Measurements from ENCODE around the gene SLC6A8. TPM values are rescaled to one million over a fixed set of nuclear protein-coding genes. Genes with fewer than 3 reads are reported as not detected.
"Not testable (repeated sequence)": the region's sequence is repeated elsewhere in the genome, so short reads cannot be mapped to it uniquely, and the experiment has no call there.

Gene SLC6A8
- total and polyA plus RNA-seq, 4 experiments from 2014 or later = 0.11 to 1.4 (median 0.53) TPM

DNA sequence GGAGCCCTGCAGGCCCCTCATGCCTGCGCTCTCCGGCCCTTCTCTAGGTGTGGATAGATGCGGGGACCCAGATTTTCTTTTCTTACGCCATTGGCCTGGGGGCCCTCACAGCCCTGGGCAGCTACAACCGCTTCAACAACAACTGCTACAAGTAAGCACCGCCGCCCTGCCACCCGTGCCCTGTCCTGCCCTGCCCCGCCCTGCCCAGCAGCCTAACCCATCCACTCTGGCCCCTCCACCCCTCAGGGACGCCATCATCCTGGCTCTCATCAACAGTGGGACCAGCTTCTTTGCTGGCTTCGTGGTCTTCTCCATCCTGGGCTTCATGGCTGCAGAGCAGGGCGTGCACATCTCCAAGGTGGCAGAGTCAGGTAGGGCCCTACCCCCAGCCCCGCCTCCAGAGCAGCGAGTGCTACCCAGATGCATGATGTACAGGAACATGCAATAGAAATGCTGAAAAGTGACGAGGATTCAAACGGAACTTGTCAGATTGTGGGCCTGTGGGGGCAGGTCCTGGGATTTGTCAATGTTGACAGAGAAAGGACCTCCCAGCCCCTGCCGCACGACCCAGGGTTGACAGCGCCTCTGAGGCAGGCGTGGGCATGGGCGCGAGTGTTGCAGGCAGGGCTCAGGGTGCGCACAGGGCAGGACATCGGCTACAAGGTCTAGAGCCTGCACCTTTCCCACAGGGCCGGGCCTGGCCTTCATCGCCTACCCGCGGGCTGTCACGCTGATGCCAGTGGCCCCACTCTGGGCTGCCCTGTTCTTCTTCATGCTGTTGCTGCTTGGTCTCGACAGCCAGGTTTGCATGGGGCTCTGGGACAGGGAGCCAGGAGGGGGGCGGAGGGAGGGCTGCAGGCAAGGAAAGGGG, 5.7 kb downstream of the SLC6A8 start:
- Histone ChIP-seq H3K4me1 (ENCODE audit: insufficient read depth, low read length) (no peaks in the 10 kb centered on the region), H3K27ac (ENCODE audit: low read depth, low read length) (no peak overlapping the region), H3K9me3 (ENCODE audit: control insufficient read depth in 1 of 2, low read length in 2 of 2) (no peaks in the 10 kb centered on the region), H3K27me3 (ENCODE audit: insufficient read depth, low read length) (no peaks in the 10 kb centered on the region), H3K36me3 (ENCODE audit: insufficient read depth, low read length) (no peaks in the 10 kb centered on the region), H3K4me3 (ENCODE audit: low read length in 2 of 2) (no peak overlapping the region)
- H3K4me3 Mint-ChIP-seq = no peak overlapping the region
- no peaks in the 10 kb centered on the region for H3K9me3 Mint-ChIP-seq
- no peaks in the 10 kb centered on the region for H3K4me1 Mint-ChIP-seq
- H3K27me3 Mint-ChIP-seq = no peaks in the 10 kb centered on the region
- ChIA-PET POLR2A (ENCODE audit: partially characterized antibody) (no interaction called here), CTCF (ENCODE audit: partially characterized antibody) (interaction anchor here (0.8 kb wide), 1 partner anchor 9 kb away, joined by 3 read pairs; no protein-coding TSS in a partner anchor)
- intact Hi-C loops (cut with micrococcal nuclease) = no loop called here
- DNase-seq = no peak
- no peak overlapping the region for H3K27ac Mint-ChIP-seq
- peaks cover 0 to 17% of the 10 kb centered on the region in 2 donors for H3K36me3 Mint-ChIP-seq

DNA sequence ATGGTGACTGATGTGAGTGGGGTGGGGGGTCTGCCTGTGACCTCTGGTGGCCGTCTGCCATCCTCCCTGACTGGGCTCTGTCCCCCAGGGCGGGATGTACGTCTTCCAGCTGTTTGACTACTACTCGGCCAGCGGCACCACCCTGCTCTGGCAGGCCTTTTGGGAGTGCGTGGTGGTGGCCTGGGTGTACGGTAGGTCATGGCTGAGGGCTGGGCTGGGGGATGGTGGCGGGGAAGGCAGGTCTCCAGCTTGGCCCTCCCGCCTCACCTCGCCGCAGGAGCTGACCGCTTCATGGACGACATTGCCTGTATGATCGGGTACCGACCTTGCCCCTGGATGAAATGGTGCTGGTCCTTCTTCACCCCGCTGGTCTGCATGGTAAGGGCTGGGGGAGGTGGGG, 6.5 kb downstream of the SLC6A8 start:
- H3K27me3 ChIP-seq (ENCODE audit: insufficient read depth, low read length); H3K9me3 Mint-ChIP-seq; H3K4me3 ChIP-seq (ENCODE audit: low read length in 2 of 2); H3K9me3 ChIP-seq (ENCODE audit: control insufficient read depth in 1 of 2, low read length in 2 of 2); H3K27ac Mint-ChIP-seq; CTCF ChIA-PET (ENCODE audit: partially characterized antibody); DNase-seq; POLR2A ChIA-PET (ENCODE audit: partially characterized antibody); intact Hi-C loops (cut with micrococcal nuclease); H3K27me3 Mint-ChIP-seq; H3K36me3 ChIP-seq (ENCODE audit: insufficient read depth, low read length); H3K4me1 ChIP-seq (ENCODE audit: insufficient read depth, low read length); H3K27ac ChIP-seq (ENCODE audit: low read depth, low read length); H3K4me1 Mint-ChIP-seq; H3K4me3 Mint-ChIP-seq: not testable (repeated sequence)
- H3K36me3 Mint-ChIP-seq = peaks cover 0 to 21% of the 10 kb centered on the region in 2 donors

DNA sequence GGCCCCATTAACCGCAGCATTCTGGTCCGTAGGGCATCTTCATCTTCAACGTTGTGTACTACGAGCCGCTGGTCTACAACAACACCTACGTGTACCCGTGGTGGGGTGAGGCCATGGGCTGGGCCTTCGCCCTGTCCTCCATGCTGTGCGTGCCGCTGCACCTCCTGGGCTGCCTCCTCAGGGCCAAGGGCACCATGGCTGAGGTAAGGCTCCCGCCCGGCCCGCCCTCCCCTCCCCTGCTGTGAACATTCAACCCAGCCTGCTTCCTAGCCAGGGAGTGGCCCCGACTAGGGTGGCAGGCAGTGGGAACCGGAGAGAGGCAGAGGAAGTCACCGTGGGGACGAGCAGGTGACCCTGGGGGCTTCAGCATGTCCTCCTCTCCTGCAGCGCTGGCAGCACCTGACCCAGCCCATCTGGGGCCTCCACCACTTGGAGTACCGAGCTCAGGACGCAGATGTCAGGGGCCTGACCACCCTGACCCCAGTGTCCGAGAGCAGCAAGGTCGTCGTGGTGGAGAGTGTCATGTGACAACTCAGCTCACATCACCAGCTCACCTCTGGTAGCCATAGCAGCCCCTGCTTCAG, 7.1 kb downstream of the SLC6A8 start:
- H3K36me3 ChIP-seq (ENCODE audit: insufficient read depth, low read length) = no peaks in the 10 kb centered on the region
- no peak for DNase-seq
- peaks cover 0 to 21% of the 10 kb centered on the region in 2 donors for H3K36me3 Mint-ChIP-seq
- ChIA-PET CTCF (ENCODE audit: partially characterized antibody) (no interaction called here), POLR2A (ENCODE audit: partially characterized antibody) (no interaction called here)
- H3K4me3 Mint-ChIP-seq = no peak overlapping the region
- H3K27ac Mint-ChIP-seq = no peak overlapping the region
- H3K9me3 ChIP-seq (ENCODE audit: control insufficient read depth in 1 of 2, low read length in 2 of 2) = no peaks in the 10 kb centered on the region
- intact Hi-C loops (cut with micrococcal nuclease) = no loop called here
- H3K27ac ChIP-seq (ENCODE audit: low read depth, low read length) = no peak overlapping the region
- H3K27me3 Mint-ChIP-seq = no peaks in the 10 kb centered on the region
- no peak overlapping the region for H3K4me3 ChIP-seq (ENCODE audit: low read length in 2 of 2)
- no peaks in the 10 kb centered on the region for H3K9me3 Mint-ChIP-seq
- H3K4me1 Mint-ChIP-seq = no peaks in the 10 kb centered on the region
- H3K4me1 ChIP-seq (ENCODE audit: insufficient read depth, low read length) = no peaks in the 10 kb centered on the region
- no peaks in the 10 kb centered on the region for H3K27me3 ChIP-seq (ENCODE audit: insufficient read depth, low read length)

DNA sequence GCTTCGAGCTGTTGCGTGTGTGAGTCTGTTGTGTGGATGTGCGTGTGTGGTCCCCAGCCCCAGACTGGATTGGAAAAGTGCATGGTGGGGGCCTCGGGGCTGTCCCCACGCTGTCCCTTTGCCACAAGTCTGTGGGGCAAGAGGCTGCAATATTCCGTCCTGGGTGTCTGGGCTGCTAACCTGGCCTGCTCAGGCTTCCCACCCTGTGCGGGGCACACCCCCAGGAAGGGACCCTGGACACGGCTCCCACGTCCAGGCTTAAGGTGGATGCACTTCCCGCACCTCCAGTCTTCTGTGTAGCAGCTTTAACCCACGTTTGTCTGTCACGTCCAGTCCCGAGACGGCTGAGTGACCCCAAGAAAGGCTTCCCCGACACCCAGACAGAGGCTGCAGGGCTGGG, 8.4 kb downstream of the SLC6A8 start:
- DNase-seq = no peak
- POLR2A ChIA-PET (ENCODE audit: partially characterized antibody) = no interaction called here
- no peaks in the 10 kb centered on the region for H3K4me1 ChIP-seq (ENCODE audit: insufficient read depth, low read length)
- intact Hi-C loops (cut with micrococcal nuclease) = no loop called here
- H3K27ac ChIP-seq (ENCODE audit: low read depth, low read length) = no peak overlapping the region
- CTCF ChIA-PET (ENCODE audit: partially characterized antibody) = no interaction called here
- H3K4me3 ChIP-seq (ENCODE audit: low read length in 2 of 2) = no peak overlapping the region
- H3K9me3 ChIP-seq (ENCODE audit: control insufficient read depth in 1 of 2, low read length in 2 of 2) = no peaks in the 10 kb centered on the region
- H3K9me3 Mint-ChIP-seq = no peaks in the 10 kb centered on the region
- no peaks in the 10 kb centered on the region for H3K27me3 Mint-ChIP-seq
- H3K27ac Mint-ChIP-seq = no peak overlapping the region
- no peaks in the 10 kb centered on the region for H3K27me3 ChIP-seq (ENCODE audit: insufficient read depth, low read length)
- no peaks in the 10 kb centered on the region for H3K36me3 ChIP-seq (ENCODE audit: insufficient read depth, low read length)
- H3K4me1 Mint-ChIP-seq = no peaks in the 10 kb centered on the region
- H3K36me3 Mint-ChIP-seq = peaks cover 0 to 21% of the 10 kb centered on the region in 2 donors
- no peak overlapping the region for H3K4me3 Mint-ChIP-seq

DNA sequence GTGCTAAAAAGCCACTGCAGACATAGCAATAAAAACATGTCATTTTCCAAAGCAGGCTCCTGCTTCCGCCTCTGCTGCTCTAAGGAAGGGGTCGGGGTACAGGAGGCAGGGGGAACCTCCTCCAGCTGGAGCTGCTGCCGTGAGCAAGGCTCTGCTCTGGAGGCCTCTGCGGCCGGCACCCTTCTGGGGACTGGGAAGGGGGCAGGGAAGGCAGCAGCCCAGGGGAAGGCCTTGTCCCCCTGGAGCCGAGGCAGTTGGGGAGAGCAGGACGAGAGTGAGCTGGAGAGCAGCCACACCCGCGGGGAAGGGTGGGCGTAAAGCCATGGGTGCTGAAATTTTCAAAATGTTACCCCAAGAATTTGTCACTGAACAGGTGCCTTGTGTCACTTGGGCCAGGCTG, 8.8 kb downstream of the SLC6A8 start:
- POLR2A ChIA-PET (ENCODE audit: partially characterized antibody); DNase-seq; H3K36me3 ChIP-seq (ENCODE audit: insufficient read depth, low read length); H3K4me3 Mint-ChIP-seq; H3K9me3 ChIP-seq (ENCODE audit: control insufficient read depth in 1 of 2, low read length in 2 of 2); H3K27me3 Mint-ChIP-seq; H3K27ac ChIP-seq (ENCODE audit: low read depth, low read length); H3K9me3 Mint-ChIP-seq; CTCF ChIA-PET (ENCODE audit: partially characterized antibody); intact Hi-C loops (cut with micrococcal nuclease); H3K4me1 Mint-ChIP-seq; H3K4me3 ChIP-seq (ENCODE audit: low read length in 2 of 2); H3K4me1 ChIP-seq (ENCODE audit: insufficient read depth, low read length); H3K27ac Mint-ChIP-seq; H3K27me3 ChIP-seq (ENCODE audit: insufficient read depth, low read length): not testable (repeated sequence)
- peaks cover 0 to 21% of the 10 kb centered on the region in 2 donors for H3K36me3 Mint-ChIP-seq

DNA sequence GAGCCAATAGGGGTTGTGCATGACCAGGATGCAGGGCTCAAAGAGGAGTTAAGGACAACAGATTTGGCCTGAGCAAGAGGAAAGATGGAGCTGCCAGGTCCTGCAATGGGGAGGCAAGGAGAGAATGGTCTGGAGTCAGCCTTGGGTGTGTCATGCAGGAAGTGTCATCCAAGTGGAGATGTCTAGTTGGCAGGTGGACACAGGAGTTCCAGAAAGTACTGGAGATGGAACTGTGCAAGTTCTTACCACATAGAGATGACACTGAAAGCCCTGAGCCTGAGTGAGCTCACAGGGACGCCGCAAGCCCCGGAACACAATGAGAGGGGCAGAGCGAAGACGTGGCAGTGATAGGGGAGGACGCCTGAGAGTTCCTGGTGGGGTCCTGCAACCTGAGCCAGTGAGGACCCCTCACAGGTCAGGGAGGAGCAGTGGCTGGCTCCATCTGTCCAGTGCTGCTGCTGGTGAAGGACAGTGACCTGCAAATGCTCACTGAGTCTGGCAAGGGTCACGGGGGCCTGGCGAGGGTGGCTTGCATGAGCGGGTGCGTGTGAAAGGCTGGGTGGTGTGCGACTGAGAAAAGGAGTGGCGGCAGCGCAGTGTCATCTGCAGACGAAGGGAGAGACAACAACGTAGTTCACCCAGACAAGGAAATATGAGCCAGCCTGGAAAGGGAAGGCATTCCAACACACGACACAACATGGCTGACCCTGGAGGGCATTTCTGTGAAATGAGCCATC, 9.4 kb downstream of the SLC6A8 start:
- H3K4me1 Mint-ChIP-seq; H3K27me3 ChIP-seq (ENCODE audit: insufficient read depth, low read length); H3K4me3 ChIP-seq (ENCODE audit: low read length in 2 of 2); H3K4me3 Mint-ChIP-seq; H3K27me3 Mint-ChIP-seq; H3K9me3 Mint-ChIP-seq; intact Hi-C loops (cut with micrococcal nuclease); H3K27ac Mint-ChIP-seq; H3K27ac ChIP-seq (ENCODE audit: low read depth, low read length); CTCF ChIA-PET (ENCODE audit: partially characterized antibody); H3K9me3 ChIP-seq (ENCODE audit: control insufficient read depth in 1 of 2, low read length in 2 of 2); H3K36me3 ChIP-seq (ENCODE audit: insufficient read depth, low read length); H3K4me1 ChIP-seq (ENCODE audit: insufficient read depth, low read length); POLR2A ChIA-PET (ENCODE audit: partially characterized antibody); DNase-seq: not testable (repeated sequence)
- peaks cover 0 to 21% of the 10 kb centered on the region in 2 donors for H3K36me3 Mint-ChIP-seq
